Camera-type eye (tissue), 1 donor: Measurements from ENCODE around the gene NUP54. TPM values are rescaled to one million over a fixed set of nuclear protein-coding genes. Genes with fewer than 3 reads are reported as not detected.

Experiments used
- total RNA-seq: library from RNA; depleted of rRNA; stranded (reverse); fragments of >200 nt; gene quantifications from one replicate; pipeline ENCODE4 v1.2.3, GENCODE V29; 2014

Gene NUP54
- 102 TPM for total RNA-seq

GRCh38 chr4:76148142-76148865 is at the start of gene NUP54:
Gene NUP54, minus strand, starts transcription at chr4:76148397. Its CDS starts 23 bp downstream, at chr4:76148374.

GRCh38 chr4:76074468-76074867 is 73.7 kb downstream of the NUP54 start, which contains the start of gene ART3:
Gene ART3, plus strand, starts transcription at chr4:76074709. Its CDS starts 1,181 bp downstream, at chr4:76075890.

Other genes with a start within 250 kb of the NUP54 start
- 12.3 TPM for gene PPEF2, start 245.9 kb downstream of the NUP54 start, total RNA-seq
- 44.2 TPM for gene NAAA, start 207.4 kb downstream of the NUP54 start, total RNA-seq
- gene SDAD1, start 157.5 kb downstream of the NUP54 start, total RNA-seq = 46.4 TPM
- gene CXCL9, start 140.9 kb downstream of the NUP54 start, total RNA-seq = not detected
- 1.4 TPM for gene CXCL10, start 124.9 kb downstream of the NUP54 start, total RNA-seq
- not detected for gene CXCL11, start 112.3 kb downstream of the NUP54 start, total RNA-seq
- gene ART3, start 73.7 kb downstream of the NUP54 start, total RNA-seq = 9.7 TPM
- gene SCARB2, start 65.4 kb upstream of the NUP54 start, total RNA-seq = 378 TPM
- gene FAM47E, start 103.3 kb upstream of the NUP54 start, total RNA-seq = 6.7 TPM
- 6.3 TPM for gene STBD1, start 158.3 kb upstream of the NUP54 start, total RNA-seq